ENCODE results near the gene SLC12A5. TPM values are rescaled to one million over a fixed set of nuclear protein-coding genes. Genes with fewer than 3 reads are reported as not detected.

The SLC12A5 gene
- total and polyA plus RNA-seq, 2 of the 4 experiments (the other 2 are of a cell fraction) = 2.2 TPM; not detected in 1

GRCh38 chr20:46060301-46060881 is 31.4 kb downstream of the SLC12A5 start:
- Histone ChIP-seq H3K18ac (ENCODE audit: low read depth, low read length) (no peak overlapping the region), H3K36me3 (ENCODE audit: control insufficient read depth, insufficient read depth, low read length) (peaks cover 39% of the 10 kb centered on the region), H2BK120ac (ENCODE audit: low read depth, low read length) (no peak overlapping the region), H2AK9ac (replicated peaks; ENCODE audit: low read depth, low read length, poor library complexity) (no peak overlapping the region), H4K20me1 (ENCODE audit: insufficient read depth, low read length) (peaks cover 35% of the 10 kb centered on the region), H3K79me1 (ENCODE audit: low read depth in 1 of 2, low read length in 2 of 2) (peaks cover 0 to 4% of the 10 kb centered on the region in 2 experiments; a peak in 1 of 4 replicates), H3K9me3 (ENCODE audit: control insufficient read depth, insufficient read depth, low read length) (no peaks in the 10 kb centered on the region), H3K23ac (ENCODE audit: low read depth, low read length) (no peak overlapping the region), H4K8ac (ENCODE audit: low read depth in 2 of 2, low read length in 2 of 2) (no peak overlapping the region), H2BK20ac (ENCODE audit: low read depth, low read length) (no peak overlapping the region), H3K4me1 (ENCODE audit: control insufficient read depth, insufficient read depth, low read length) (no peaks in the 10 kb centered on the region; the same call in 1 of the 2 replicates), H2BK5ac (ENCODE audit: low read depth, low read length, poor library complexity, severe bottlenecking) (no peak overlapping the region), H3K9me1 (ENCODE audit: insufficient read depth, low read length) (peaks cover 3% of the 10 kb centered on the region; the same call in 1 of the 2 replicates), H3K9ac (ENCODE audit: low read depth, low read length) (no peak overlapping the region), H3K4me2 (ENCODE audit: low read depth, low read length) (no peak overlapping the region), H3K14ac (replicated peaks; ENCODE audit: low read depth, low read length) (no peak overlapping the region), H4K5ac (ENCODE audit: low read depth, low read length) (no peak overlapping the region), H3K4me3 (ENCODE audit: insufficient read depth, low read depth, low read length) (no peak overlapping the region), H2BK15ac (ENCODE audit: low read depth, low read length) (no peak overlapping the region), H3K4ac (ENCODE audit: low read depth, low read length) (no peak overlapping the region), H2AK5ac (ENCODE audit: low read depth, low read length) (no peak overlapping the region), H2AFZ (replicated peaks; ENCODE audit: low read length, poor library complexity) (no peak overlapping the region), H3K27me3 (ENCODE audit: control insufficient read depth, insufficient read depth, low read length) (peaks cover 8% of the 10 kb centered on the region; the same call in 1 of the 2 replicates), H3K27ac (ENCODE audit: insufficient read depth, low read length) (no peak overlapping the region), H4K91ac (ENCODE audit: insufficient read depth, low read depth, low read length) (no peak overlapping the region), H3K56ac (ENCODE audit: extremely low read depth, insufficient read depth, low read length) (no peak overlapping the region)
- in situ Hi-C loops (cut with MboI; ENCODE audit: low sequenced_read_pairs) = no loop called here
- POLR2A ChIA-PET (ENCODE audit: unreplicated experiment) = no interaction called here
- dilution Hi-C loops (cut with HindIII; ENCODE audit: low sequenced_read_pairs, unreplicated experiment) = no loop called here
- DNase-seq (no peak), ATAC-seq (ENCODE audit: low read depth) (no peak)
- TF ChIP-seq MXI1 (IDR thresholded peaks at IDR 0.05; ENCODE audit: borderline replicate concordance, low read depth, low read length) = no peak
- no TSS peak for BruUV-seq (replicated peaks)
- CTCF ChIA-PET = no interaction called here
- no CpG with 5 or more reads among the region's 2 CpGs for WGBS, 2 experiments (ENCODE audit: extremely low coverage in 2 of 2, insufficient read length in 1 of 2)
- intact Hi-C loops (cut with micrococcal nuclease) = no loop called here
